ENCODE results near the gene DCUN1D1.

DCUN1D1 gene

GRCh38 chr3:182908471-182908870 is 71.9 kb downstream of the DCUN1D1 start:
- no peak for DNase-seq (ENCODE audit: extremely low spot score)
- CTCF ChIA-PET = interaction anchor here (1.3 to 2.5 kb wide), 5 partner anchors 16 to 43 kb away, joined by 3 to 9 read pairs (median 4); no protein-coding TSS in a partner anchor
- TF ChIP-seq CTCF (IDR thresholded peaks at IDR 0.05; ENCODE audit: control extremely low read depth, extremely low read depth, low read depth, missing control alignments) = no peak
- POLR2A ChIA-PET = no interaction called here

GRCh38 chr3:182906036-182906435 is 74.3 kb downstream of the DCUN1D1 start:
- CTCF ChIA-PET = interaction anchor here (5.9 kb wide), 1 partner anchor 9 kb away, joined by 34 read pairs; no protein-coding TSS in a partner anchor
- POLR2A ChIA-PET = no interaction called here
- TF ChIP-seq CTCF (IDR thresholded peaks at IDR 0.05; ENCODE audit: control extremely low read depth, extremely low read depth, low read depth, missing control alignments) = no peak
- DNase-seq (ENCODE audit: extremely low spot score) = no peak

- DNase-seq (ENCODE audit: extremely low spot score) = no peak
- no peak for TF ChIP-seq CTCF (IDR thresholded peaks at IDR 0.05; ENCODE audit: control extremely low read depth, extremely low read depth, low read depth, missing control alignments)
- CTCF ChIA-PET = interaction anchor here (1.4 to 5.9 kb wide), 3 partner anchors 10 to 29 kb away, joined by 4 to 34 read pairs (median 9); no protein-coding TSS in a partner anchor
- POLR2A ChIA-PET = no interaction called here
Observed at GRCh38 chr3:182905623-182906022, 74.7 kb downstream of the DCUN1D1 start.

GRCh38 chr3:182904164-182904563 is 76.2 kb downstream of the DCUN1D1 start:
- ChIA-PET POLR2A (no interaction called here), CTCF (interaction anchor here (0.8 to 5.9 kb wide), 6 partner anchors 10 to 122 kb away, joined by 3 to 34 read pairs (median 6); no protein-coding TSS in a partner anchor)
- DNase-seq (ENCODE audit: extremely low spot score) = no peak
- TF ChIP-seq CTCF (IDR thresholded peaks at IDR 0.05; ENCODE audit: control extremely low read depth, extremely low read depth, low read depth, missing control alignments) = no peak

GRCh38 chr3:182902236-182902635 is 78.1 kb downstream of the DCUN1D1 start:
- CTCF ChIA-PET = interaction anchor here (0.7 to 5.9 kb wide), 7 partner anchors 9 to 64 kb away, joined by 3 to 34 read pairs (median 3); no protein-coding TSS in a partner anchor

GRCh38 chr3:182896553-182896952 is 83.8 kb downstream of the DCUN1D1 start:
- ChIA-PET CTCF (no interaction called here), POLR2A (no interaction called here)
- DNase-seq (ENCODE audit: extremely low spot score) = no peak
- TF ChIP-seq CTCF (IDR thresholded peaks at IDR 0.05; ENCODE audit: control extremely low read depth, extremely low read depth, low read depth, missing control alignments) = no peak

More at GRCh38 chr3:182902236-182902635, 78.1 kb downstream of the DCUN1D1 start:
- TF ChIP-seq CTCF (IDR thresholded peaks at IDR 0.05; ENCODE audit: control extremely low read depth, extremely low read depth, low read depth, missing control alignments) = no peak
- DNase-seq (ENCODE audit: extremely low spot score) = no peak
- POLR2A ChIA-PET = no interaction called here
